HG02943 (cell line): ENCODE data around the gene ITGAE.

Experiments used
- ATAC-seq: cut with Tn5 transposase; IDR thresholded peaks from one replicate; pipeline ENCODE4 v1.9.1; 2021; ENCODE audit warnings: mild to moderate bottlenecking, low read depth, moderate library complexity; ENCODE audit not compliant: unreplicated experiment

ITGAE gene

GRCh38 chr17:3763777-3764170, 37.2 kb downstream of the ITGAE start:
- ATAC-seq: no peak

GRCh38 chr17:3762922-3763776, 37.8 kb downstream of the ITGAE start:
- peak; percentile 68 for ATAC-seq

GRCh38 chr17:3761918-3762380, 39.0 kb downstream of the ITGAE start:
- ATAC-seq: no peak

GRCh38 chr17:3761036-3761917, 39.7 kb downstream of the ITGAE start:
- ATAC-seq: no peak

GRCh38 chr17:3759597-3760216, 41.3 kb downstream of the ITGAE start:
- no peak for ATAC-seq

GRCh38 chr17:3755335-3756030, 45.5 kb downstream of the ITGAE start:
- no peak for ATAC-seq

GRCh38 chr17:3754458-3755334, 46.3 kb downstream of the ITGAE start:
- ATAC-seq: no peak

GRCh38 chr17:3754066-3754457, 46.9 kb downstream of the ITGAE start:
- no peak for ATAC-seq

- ATAC-seq: no peak
Measured at GRCh38 chr17:3753624-3754023, 47.4 kb downstream of the ITGAE start.

- no peak for ATAC-seq
Measured at GRCh38 chr17:3751836-3752235, 49.2 kb downstream of the ITGAE start.

GRCh38 chr17:3750926-3751325, 50.1 kb downstream of the ITGAE start:
- ATAC-seq: no peak

- ATAC-seq: no peak
Measured at GRCh38 chr17:3750296-3750695, 50.7 kb downstream of the ITGAE start.

- no peak for ATAC-seq
Measured at GRCh38 chr17:3748576-3748975, 52.4 kb downstream of the ITGAE start.

GRCh38 chr17:3747805-3748204, 53.2 kb downstream of the ITGAE start:
- no peak for ATAC-seq

GRCh38 chr17:3745071-3745470, 55.9 kb downstream of the ITGAE start:
- no peak for ATAC-seq

- ATAC-seq: no peak
Measured at GRCh38 chr17:3744014-3744413, 57.0 kb downstream of the ITGAE start.

- ATAC-seq: no peak
Measured at GRCh38 chr17:3740611-3741073, 60.3 kb downstream of the ITGAE start.

GRCh38 chr17:3739422-3740124, 61.4 kb downstream of the ITGAE start:
- ATAC-seq: no peak
